Measurements from ENCODE around the gene FAM78B. TPM values are rescaled to one million over a fixed set of nuclear protein-coding genes. Genes with fewer than 3 reads are reported as not detected.

The FAM78B gene
- total RNA-seq, 2 donors from 2014 or later = 2.9 to 14.5 TPM

DNA sequence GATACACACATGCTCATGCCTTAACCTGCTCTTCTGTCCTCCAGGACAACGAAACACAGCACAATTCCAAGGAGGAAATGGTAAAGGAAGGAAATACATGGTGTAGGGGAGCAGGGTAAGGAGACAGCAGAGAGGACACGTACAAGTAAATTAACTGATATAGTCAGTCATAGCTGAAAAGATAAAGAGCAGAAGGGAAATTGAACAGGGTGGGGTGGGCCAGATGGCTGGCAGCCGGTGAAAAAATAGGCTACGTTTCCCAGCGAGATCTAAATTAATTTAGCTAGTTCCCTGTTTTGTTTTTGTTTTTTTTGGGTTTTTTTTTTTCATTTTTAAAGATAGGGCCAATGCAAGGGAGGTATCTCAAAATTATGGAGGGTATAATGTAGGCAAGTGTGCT is 109.2 kb downstream of the FAM78B start:
- no peak overlapping the region for H3K4me3 ChIP-seq
- DNase-seq (no peak), ATAC-seq (no peak)
- intact Hi-C loops (cut with DNase I) = no loop called here
- 61 to 69% methylated on average over 5 of the region's 5 CpGs for WGBS, 2 donors
- H3K4me1 ChIP-seq = no peaks in the 10 kb centered on the region
- TF ChIP-seq POLR2A (IDR thresholded peaks at IDR 0.05) = no peak
- TF ChIP-seq, protein P1, sequence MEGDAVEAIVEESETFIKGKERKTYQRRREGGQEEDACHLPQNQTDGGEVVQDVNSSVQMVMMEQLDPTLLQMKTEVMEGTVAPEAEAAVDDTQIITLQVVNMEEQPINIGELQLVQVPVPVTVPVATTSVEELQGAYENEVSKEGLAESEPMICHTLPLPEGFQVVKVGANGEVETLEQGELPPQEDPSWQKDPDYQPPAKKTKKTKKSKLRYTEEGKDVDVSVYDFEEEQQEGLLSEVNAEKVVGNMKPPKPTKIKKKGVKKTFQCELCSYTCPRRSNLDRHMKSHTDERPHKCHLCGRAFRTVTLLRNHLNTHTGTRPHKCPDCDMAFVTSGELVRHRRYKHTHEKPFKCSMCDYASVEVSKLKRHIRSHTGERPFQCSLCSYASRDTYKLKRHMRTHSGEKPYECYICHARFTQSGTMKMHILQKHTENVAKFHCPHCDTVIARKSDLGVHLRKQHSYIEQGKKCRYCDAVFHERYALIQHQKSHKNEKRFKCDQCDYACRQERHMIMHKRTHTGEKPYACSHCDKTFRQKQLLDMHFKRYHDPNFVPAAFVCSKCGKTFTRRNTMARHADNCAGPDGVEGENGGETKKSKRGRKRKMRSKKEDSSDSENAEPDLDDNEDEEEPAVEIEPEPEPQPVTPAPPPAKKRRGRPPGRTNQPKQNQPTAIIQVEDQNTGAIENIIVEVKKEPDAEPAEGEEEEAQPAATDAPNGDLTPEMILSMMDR (IDR thresholded peaks at IDR 0.05) = no peak
- H3K9me3 ChIP-seq = no peaks in the 10 kb centered on the region
- H3K36me3 ChIP-seq (replicated peaks in 1 of 2; ENCODE audit: insufficient read depth in 1 of 2, low read depth in 2 of 2) = no peaks in the 10 kb centered on the region
- H3K27ac ChIP-seq = no peak overlapping the region
- H3K27me3 ChIP-seq = no peaks in the 10 kb centered on the region

DNA sequence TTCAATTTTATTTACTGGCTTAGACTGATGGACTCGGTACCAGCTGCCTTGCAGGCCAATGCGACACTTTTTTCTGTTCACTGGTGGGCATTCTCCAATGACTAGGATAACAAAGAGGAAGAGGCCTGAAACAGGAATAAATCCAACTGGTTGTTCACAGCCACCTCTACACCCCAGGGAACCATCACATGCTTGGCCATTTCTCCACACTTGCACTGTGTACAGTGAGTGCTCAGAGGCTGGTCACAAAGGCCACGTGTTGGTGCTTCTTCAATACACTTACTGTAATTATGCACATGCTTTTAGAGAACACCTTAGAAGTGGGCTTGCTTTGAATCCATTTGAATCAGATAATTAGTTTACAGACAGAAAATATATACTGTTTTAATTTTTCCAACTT is 113.4 kb downstream of the FAM78B start:
- ATAC-seq (no peak), DNase-seq (no peak)
- intact Hi-C loops (cut with DNase I) = no loop called here
- Histone ChIP-seq H3K27me3 (no peaks in the 10 kb centered on the region), H3K9me3 (no peaks in the 10 kb centered on the region), H3K27ac (no peak overlapping the region), H3K4me1 (no peaks in the 10 kb centered on the region), H3K4me3 (no peak overlapping the region), H3K36me3 (replicated peaks in 1 of 2; ENCODE audit: insufficient read depth in 1 of 2, low read depth in 2 of 2) (no peaks in the 10 kb centered on the region)
- 76 to 78% methylated on average over 3 of the region's 3 CpGs for WGBS, 2 donors
- no peak for TF ChIP-seq POLR2A (IDR thresholded peaks at IDR 0.05)
- TF ChIP-seq, protein P1 (IDR thresholded peaks at IDR 0.05) = no peak

- no peak overlapping the region for H3K4me3 ChIP-seq
- no peak for TF ChIP-seq POLR2A (IDR thresholded peaks at IDR 0.05)
- TF ChIP-seq, protein P1 (IDR thresholded peaks at IDR 0.05) = no peak
- intact Hi-C loops (cut with DNase I) = no loop called here
- no peaks in the 10 kb centered on the region for H3K27me3 ChIP-seq
- H3K27ac ChIP-seq = no peak overlapping the region
- 63 to 66% methylated on average over 8 of the region's 8 CpGs for WGBS, 2 donors
- H3K9me3 ChIP-seq = no peaks in the 10 kb centered on the region
- H3K36me3 ChIP-seq (replicated peaks in 1 of 2; ENCODE audit: insufficient read depth in 1 of 2, low read depth in 2 of 2) = no peaks in the 10 kb centered on the region
- no peaks in the 10 kb centered on the region for H3K4me1 ChIP-seq
- ATAC-seq = no peak
- DNase-seq = no peak
These were observed 126.4 kb downstream of the FAM78B start for GRCh38 chr1:166040202-166040997.

- ATAC-seq = no peak
- intact Hi-C loops (cut with DNase I) = no loop called here
These were observed 127.2 kb downstream of the FAM78B start for GRCh38 chr1:166039436-166040201.

More at GRCh38 chr1:166039436-166040201, 127.2 kb downstream of the FAM78B start:
- no peak for DNase-seq
- no peaks in the 10 kb centered on the region for H3K27me3 ChIP-seq
- WGBS, 2 donors = 81 to 86% methylated on average over 9 of the region's 9 CpGs
- no peaks in the 10 kb centered on the region for H3K9me3 ChIP-seq
- TF ChIP-seq POLR2A (IDR thresholded peaks at IDR 0.05) = no peak
- TF ChIP-seq, protein P1 (IDR thresholded peaks at IDR 0.05) = no peak
- no peaks in the 10 kb centered on the region for H3K4me1 ChIP-seq
- H3K4me3 ChIP-seq = no peak overlapping the region
- H3K27ac ChIP-seq = no peak overlapping the region
- no peaks in the 10 kb centered on the region for H3K36me3 ChIP-seq (replicated peaks in 1 of 2; ENCODE audit: insufficient read depth in 1 of 2, low read depth in 2 of 2)
